ENCODE measurements around the gene BAHCC1.
A peak's percentile ranks its signal among the peaks of the same experiment; 100 is the strongest.

Gene BAHCC1

DNA sequence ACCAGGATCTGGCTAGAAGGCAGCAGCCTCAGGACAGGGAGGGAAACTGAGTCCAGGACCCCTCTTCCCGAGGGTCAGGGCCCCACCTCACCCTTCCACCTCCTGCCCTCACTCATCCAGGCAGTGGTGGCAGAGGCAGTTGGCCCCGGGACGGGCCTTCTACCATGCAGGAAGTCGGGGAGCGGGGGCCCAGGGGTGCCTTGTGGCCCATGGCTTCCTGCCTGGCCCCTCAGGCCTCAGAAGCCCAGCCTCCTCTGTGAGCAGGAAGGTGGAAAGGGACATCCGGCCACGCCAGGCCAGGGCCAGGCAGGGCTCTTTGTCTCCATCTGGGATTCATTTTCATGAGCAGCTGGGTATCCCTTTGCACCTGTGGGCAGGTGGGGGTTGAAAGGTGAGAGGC lies 58.5 kb downstream of the BAHCC1 start:
- POLR2A ChIA-PET, result no interaction called here
- TF ChIP-seq, protein P1, sequence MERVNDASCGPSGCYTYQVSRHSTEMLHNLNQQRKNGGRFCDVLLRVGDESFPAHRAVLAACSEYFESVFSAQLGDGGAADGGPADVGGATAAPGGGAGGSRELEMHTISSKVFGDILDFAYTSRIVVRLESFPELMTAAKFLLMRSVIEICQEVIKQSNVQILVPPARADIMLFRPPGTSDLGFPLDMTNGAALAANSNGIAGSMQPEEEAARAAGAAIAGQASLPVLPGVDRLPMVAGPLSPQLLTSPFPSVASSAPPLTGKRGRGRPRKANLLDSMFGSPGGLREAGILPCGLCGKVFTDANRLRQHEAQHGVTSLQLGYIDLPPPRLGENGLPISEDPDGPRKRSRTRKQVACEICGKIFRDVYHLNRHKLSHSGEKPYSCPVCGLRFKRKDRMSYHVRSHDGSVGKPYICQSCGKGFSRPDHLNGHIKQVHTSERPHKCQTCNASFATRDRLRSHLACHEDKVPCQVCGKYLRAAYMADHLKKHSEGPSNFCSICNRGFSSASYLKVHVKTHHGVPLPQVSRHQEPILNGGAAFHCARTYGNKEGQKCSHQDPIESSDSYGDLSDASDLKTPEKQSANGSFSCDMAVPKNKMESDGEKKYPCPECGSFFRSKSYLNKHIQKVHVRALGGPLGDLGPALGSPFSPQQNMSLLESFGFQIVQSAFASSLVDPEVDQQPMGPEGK (tag by site-specific recombination; IDR thresholded peaks at IDR 0.05), result 0 out of 2 replicates have a peak, but pooled peaks have one; percentile 14
- no peak for TF ChIP-seq ZNF202 (tag by site-specific recombination; IDR thresholded peaks at IDR 0.05; ENCODE audit: borderline replicate concordance)
- CTCF ChIA-PET, result interaction anchor here (2.5 kb wide), 1 partner anchor 13 kb away, joined by 8 read pairs; no protein-coding TSS in a partner anchor
- Histone ChIP-seq H3K4me3 (ENCODE audit: low read depth, low read length) (no peak overlapping the region), H3K27ac (ENCODE audit: extremely low read depth, low read depth, low read length) (no peak overlapping the region), H3K36me3 (ENCODE audit: control insufficient read depth in 2 of 2, insufficient read depth in 1 of 2, low read length in 2 of 2) (peaks cover 0 to 44% of the 10 kb centered on the region in 2 experiments; a peak in 1 of 3 replicates), H3K9me3 (ENCODE audit: control insufficient read depth, insufficient read depth, low read depth, low read length) (no peaks in the 10 kb centered on the region), H3K4me1 (ENCODE audit: control insufficient read depth, insufficient read depth, low read length) (no peaks in the 10 kb centered on the region)

GRCh38 chr17:81454473-81454872 lies 59.2 kb downstream of the BAHCC1 start:
- ChIA-PET CTCF (interaction anchor here (2.5 kb wide), 1 partner anchor 14 kb away, joined by 8 read pairs; no protein-coding TSS in a partner anchor), POLR2A (no interaction called here)
- Histone ChIP-seq H3K4me1 (ENCODE audit: control insufficient read depth, insufficient read depth, low read length) (no peaks in the 10 kb centered on the region), H3K4me3 (ENCODE audit: low read depth, low read length) (no peak overlapping the region), H3K9me3 (ENCODE audit: control insufficient read depth, insufficient read depth, low read depth, low read length) (no peaks in the 10 kb centered on the region), H3K27ac (ENCODE audit: extremely low read depth, low read depth, low read length) (no peak overlapping the region), H3K36me3 (ENCODE audit: control insufficient read depth in 2 of 2, insufficient read depth in 1 of 2, low read length in 2 of 2) (peaks cover 0 to 49% of the 10 kb centered on the region in 2 experiments; a peak in 1 of 3 replicates)
- TF ChIP-seq GLI2 (tag by site-specific recombination; IDR thresholded peaks at IDR 0.05; ENCODE audit: borderline replicate concordance, low read depth) (no peak), ZBTB8A (tag by site-specific recombination; IDR thresholded peaks at IDR 0.05) (0 out of 2 replicates have a peak, but pooled peaks have one; percentile 13)

- no peak overlapping the region for H3K4me3 ChIP-seq (ENCODE audit: low read depth, low read length)
- H3K4me1 ChIP-seq (ENCODE audit: control insufficient read depth, insufficient read depth, low read length), result no peaks in the 10 kb centered on the region
- H3K9me3 ChIP-seq (ENCODE audit: control insufficient read depth, insufficient read depth, low read depth, low read length), result no peaks in the 10 kb centered on the region
- CTCF ChIA-PET, result interaction anchor here (2.5 kb wide), 1 partner anchor 15 kb away, joined by 8 read pairs; no protein-coding TSS in a partner anchor
- peaks cover 0 to 55% of the 10 kb centered on the region in 2 experiments; a peak in 1 of 3 replicates for H3K36me3 ChIP-seq (ENCODE audit: control insufficient read depth in 2 of 2, insufficient read depth in 1 of 2, low read length in 2 of 2)
- TF ChIP-seq ZNF548 (tag by site-specific recombination; IDR thresholded peaks at IDR 0.05), result peak; percentile 87
- no peak for TF ChIP-seq KLF10 (tag by site-specific recombination; IDR thresholded peaks at IDR 0.05)
- POLR2A ChIA-PET, result no interaction called here
- no peak overlapping the region for H3K27ac ChIP-seq (ENCODE audit: extremely low read depth, low read depth, low read length)
Measured at GRCh38 chr17:81455387-81455786, 60.1 kb downstream of the BAHCC1 start.

DNA sequence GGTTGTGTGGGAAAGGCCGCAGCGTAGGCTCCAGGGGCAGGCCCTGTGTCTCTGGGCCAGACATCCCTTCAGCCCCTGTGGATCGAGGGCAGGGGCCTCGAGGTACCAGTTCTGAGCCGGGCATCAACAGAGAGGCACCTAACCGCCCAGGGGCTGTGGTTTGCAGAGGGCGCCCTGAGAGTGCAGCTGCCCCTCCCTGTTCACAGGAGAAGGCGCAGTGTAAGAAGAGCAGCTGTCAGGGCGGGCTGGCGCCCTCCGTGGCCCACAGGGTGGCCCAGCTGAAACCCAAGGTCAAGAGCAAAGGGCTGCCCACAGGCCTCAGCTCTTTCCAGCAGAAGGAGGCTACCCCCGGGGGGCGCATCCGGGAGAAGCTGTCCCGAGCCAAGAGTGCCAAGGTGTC lies 60.8 kb downstream of the BAHCC1 start:
- no peak for TF ChIP-seq ZNF426 (tag by site-specific recombination; IDR thresholded peaks at IDR 0.05)
- no peak for TF ChIP-seq ZNF571 (tag by site-specific recombination; IDR thresholded peaks at IDR 0.05)
- no peak for TF ChIP-seq ZNF791 (tag by site-specific recombination; IDR thresholded peaks at IDR 0.05)
- Histone ChIP-seq H3K9me3 (ENCODE audit: control insufficient read depth, insufficient read depth, low read depth, low read length) (no peaks in the 10 kb centered on the region), H3K4me3 (ENCODE audit: low read depth, low read length) (no peak overlapping the region), H3K27ac (ENCODE audit: extremely low read depth, low read depth, low read length) (no peak overlapping the region), H3K4me1 (ENCODE audit: control insufficient read depth, insufficient read depth, low read length) (no peaks in the 10 kb centered on the region), H3K36me3 (ENCODE audit: control insufficient read depth in 2 of 2, insufficient read depth in 1 of 2, low read length in 2 of 2) (peaks cover 0 to 55% of the 10 kb centered on the region in 2 experiments; a peak in 1 of 3 replicates)
- ChIA-PET POLR2A (no interaction called here), CTCF (no interaction called here)

GRCh38 chr17:81456798-81457197 lies 61.5 kb downstream of the BAHCC1 start:
- peaks cover 0 to 57% of the 10 kb centered on the region in 2 experiments; a peak in 1 of 3 replicates for H3K36me3 ChIP-seq (ENCODE audit: control insufficient read depth in 2 of 2, insufficient read depth in 1 of 2, low read length in 2 of 2)
- no peak overlapping the region for H3K27ac ChIP-seq (ENCODE audit: extremely low read depth, low read depth, low read length)
- ChIA-PET CTCF (no interaction called here), POLR2A (no interaction called here)
- no peak overlapping the region for H3K4me3 ChIP-seq (ENCODE audit: low read depth, low read length)
- no peak for TF ChIP-seq ZNF404 (tag by site-specific recombination; IDR thresholded peaks at IDR 0.05)
- TF ChIP-seq ZBTB17 (tag by site-specific recombination; IDR thresholded peaks at IDR 0.05), result no peak
- no peak for TF ChIP-seq KLF10 (tag by site-specific recombination; IDR thresholded peaks at IDR 0.05)
- TF ChIP-seq ZNF280C (tag by site-specific recombination; IDR thresholded peaks at IDR 0.05), result no peak
- TF ChIP-seq ZNF426 (tag by site-specific recombination; IDR thresholded peaks at IDR 0.05), result no peak
- TF ChIP-seq HOXD13 (CRISPR knock-in tag; IDR thresholded peaks at IDR 0.05; ENCODE audit: borderline replicate concordance), result no peak
- no peak for TF ChIP-seq IKZF3 (tag by site-specific recombination; IDR thresholded peaks at IDR 0.05)
- TF ChIP-seq ZNF48 (tag by site-specific recombination; IDR thresholded peaks at IDR 0.05), result no peak
- H3K4me1 ChIP-seq (ENCODE audit: control insufficient read depth, insufficient read depth, low read length), result no peaks in the 10 kb centered on the region
- no peaks in the 10 kb centered on the region for H3K9me3 ChIP-seq (ENCODE audit: control insufficient read depth, insufficient read depth, low read depth, low read length)

Measured in HEK293 (cell line).